ENCODE data around the gene TNNI2. TPM values are rescaled to one million over a fixed set of nuclear protein-coding genes. Genes with fewer than 3 reads are reported as not detected.
"Not testable (repeated sequence)": the region's sequence is repeated elsewhere in the genome, so short reads cannot be mapped to it uniquely, and the experiment has no call there.

Gene TNNI2
- total RNA-seq, 1 donor from 2014 or later = 2,937 TPM

DNA sequence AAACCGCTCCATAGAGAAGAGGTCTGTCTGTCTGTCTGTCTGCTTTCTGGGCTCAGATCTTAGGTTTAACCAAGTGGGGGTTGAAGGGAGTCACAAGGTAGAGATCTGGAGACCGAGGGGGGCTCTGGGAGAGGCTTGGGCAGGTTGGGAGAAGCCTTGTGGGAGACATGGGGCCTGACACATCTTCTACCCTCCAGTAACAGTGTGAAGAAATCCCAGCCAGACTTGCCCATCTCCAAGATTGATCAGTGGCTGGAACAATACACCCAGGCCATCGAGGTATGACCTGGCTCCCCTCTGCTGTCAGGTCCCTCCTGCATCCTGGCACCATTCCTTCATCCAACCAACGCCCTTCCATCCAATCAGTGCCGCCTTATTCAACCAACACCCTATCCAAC, 45.5 kb downstream of the TNNI2 start:
- no peaks in the 10 kb centered on the region for H3K9me3 ChIP-seq (ENCODE audit: control insufficient read depth in 3 of 3, low read length in 3 of 3)
- peaks cover 0 to 6% (median 0%) of the 10 kb centered on the region in 3 donors for H3K27me3 ChIP-seq (ENCODE audit: control insufficient read depth in 3 of 3, insufficient read depth in 3 of 3, low read length in 3 of 3)
- peaks cover 10 to 46% (median 13%) of the 10 kb centered on the region in 3 donors for H3K36me3 ChIP-seq (ENCODE audit: control insufficient read depth in 3 of 3, insufficient read depth in 3 of 3, low read length in 3 of 3)
- H3K4me1 ChIP-seq (ENCODE audit: control insufficient read depth in 3 of 3, insufficient read depth in 3 of 3, low read length in 3 of 3) = peaks cover 54 to 62% (median 58%) of the 10 kb centered on the region in 3 donors
- H3K4me3 ChIP-seq (ENCODE audit: low read length in 3 of 3) = no peak overlapping the region
- no peak overlapping the region for H3K9ac ChIP-seq (ENCODE audit: low read depth in 1 of 3, low read length in 3 of 3)
- no peak overlapping the region for H3K27ac ChIP-seq (ENCODE audit: low read depth, low read length)

DNA sequence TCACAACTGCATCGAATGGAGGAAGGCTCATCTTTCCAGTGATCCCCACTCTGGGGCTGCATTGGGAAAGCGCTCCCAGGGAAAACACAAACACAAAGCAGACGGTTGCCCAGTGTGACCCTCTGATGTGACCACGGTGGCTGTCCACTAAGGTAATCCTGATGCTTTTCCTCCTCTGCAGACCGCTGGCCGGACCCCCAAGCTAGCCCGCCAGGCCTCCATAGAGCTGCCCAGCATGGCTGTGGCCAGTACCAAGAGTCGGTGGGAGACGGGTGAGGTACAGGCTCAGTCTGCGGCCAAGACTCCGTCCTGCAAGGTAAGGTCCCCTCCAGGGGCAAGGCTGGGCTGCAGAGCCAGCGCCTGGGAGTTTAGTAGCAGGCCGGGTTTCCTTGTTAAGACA, 47.8 kb downstream of the TNNI2 start:
- H3K4me3 ChIP-seq (ENCODE audit: low read length in 3 of 3); H3K9me3 ChIP-seq (ENCODE audit: control insufficient read depth in 3 of 3, low read length in 3 of 3); H3K9ac ChIP-seq (ENCODE audit: low read depth in 1 of 3, low read length in 3 of 3); H3K27me3 ChIP-seq (ENCODE audit: control insufficient read depth in 3 of 3, insufficient read depth in 3 of 3, low read length in 3 of 3); H3K27ac ChIP-seq (ENCODE audit: low read depth, low read length): not testable (repeated sequence)
- Histone ChIP-seq H3K4me1 (ENCODE audit: control insufficient read depth in 3 of 3, insufficient read depth in 3 of 3, low read length in 3 of 3) (peaks cover 52 to 63% (median 58%) of the 10 kb centered on the region in 3 donors), H3K36me3 (ENCODE audit: control insufficient read depth in 3 of 3, insufficient read depth in 3 of 3, low read length in 3 of 3) (peaks cover 10 to 44% (median 15%) of the 10 kb centered on the region in 3 donors)

DNA sequence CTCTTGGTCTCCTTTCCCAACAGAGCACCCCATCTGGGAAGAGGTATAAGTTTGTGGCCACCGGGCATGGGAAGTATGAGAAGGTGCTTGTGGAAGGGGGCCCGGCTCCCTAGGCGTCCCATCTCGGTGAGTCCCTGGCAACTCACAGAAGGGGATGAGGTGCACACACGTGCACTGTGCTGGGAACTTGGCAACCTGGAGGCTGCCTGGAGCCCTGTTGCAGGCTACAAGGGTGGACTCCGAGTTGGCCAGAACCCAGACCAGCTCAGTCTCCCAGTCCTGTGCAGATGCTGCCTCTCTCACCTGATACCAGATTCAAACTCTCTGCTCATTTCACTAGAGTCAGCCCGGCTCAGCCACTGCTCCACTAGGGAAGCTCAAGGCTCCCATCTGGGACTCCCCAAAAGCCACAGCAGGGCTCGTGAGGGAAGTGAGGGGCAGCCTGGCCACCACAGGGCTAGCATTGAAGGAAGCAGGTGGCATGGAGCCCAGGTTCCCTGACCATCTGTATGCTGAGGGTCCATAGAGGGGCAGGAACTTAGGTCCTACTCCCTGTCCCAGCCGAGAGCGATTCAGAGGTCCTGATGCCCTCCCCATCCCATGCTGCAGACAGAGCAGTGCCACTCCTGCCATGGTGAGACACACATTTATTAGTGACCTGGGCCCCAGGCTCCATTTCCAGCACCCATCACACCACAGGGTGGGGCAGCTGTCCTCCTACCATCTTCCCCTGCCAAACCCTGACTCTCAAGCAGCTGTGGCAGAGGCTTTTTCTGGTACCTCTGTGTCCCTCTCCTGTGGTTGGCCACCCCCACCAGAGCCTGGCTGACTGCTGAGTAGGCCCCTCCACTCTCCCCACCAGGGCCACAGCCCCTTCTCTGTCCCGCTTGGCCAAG, 48.9 kb downstream of the TNNI2 start:
- peaks cover 53 to 63% (median 59%) of the 10 kb centered on the region in 3 donors for H3K4me1 ChIP-seq (ENCODE audit: control insufficient read depth in 3 of 3, insufficient read depth in 3 of 3, low read length in 3 of 3)
- H3K9me3 ChIP-seq (ENCODE audit: control insufficient read depth in 3 of 3, low read length in 3 of 3) = no peaks in the 10 kb centered on the region
- peak overlapping the region in 2 of 3 donors; percentile 2 to 57 for H3K9ac ChIP-seq (ENCODE audit: low read depth in 1 of 3, low read length in 3 of 3)
- H3K27me3 ChIP-seq (ENCODE audit: control insufficient read depth in 3 of 3, insufficient read depth in 3 of 3, low read length in 3 of 3) = no peaks in the 10 kb centered on the region
- H3K36me3 ChIP-seq (ENCODE audit: control insufficient read depth in 3 of 3, insufficient read depth in 3 of 3, low read length in 3 of 3) = peaks cover 10 to 44% (median 15%) of the 10 kb centered on the region in 3 donors
- H3K27ac ChIP-seq (ENCODE audit: low read depth, low read length) = peak overlapping the region; percentile 64
- no peak overlapping the region for H3K4me3 ChIP-seq (ENCODE audit: low read length in 3 of 3)

DNA sequence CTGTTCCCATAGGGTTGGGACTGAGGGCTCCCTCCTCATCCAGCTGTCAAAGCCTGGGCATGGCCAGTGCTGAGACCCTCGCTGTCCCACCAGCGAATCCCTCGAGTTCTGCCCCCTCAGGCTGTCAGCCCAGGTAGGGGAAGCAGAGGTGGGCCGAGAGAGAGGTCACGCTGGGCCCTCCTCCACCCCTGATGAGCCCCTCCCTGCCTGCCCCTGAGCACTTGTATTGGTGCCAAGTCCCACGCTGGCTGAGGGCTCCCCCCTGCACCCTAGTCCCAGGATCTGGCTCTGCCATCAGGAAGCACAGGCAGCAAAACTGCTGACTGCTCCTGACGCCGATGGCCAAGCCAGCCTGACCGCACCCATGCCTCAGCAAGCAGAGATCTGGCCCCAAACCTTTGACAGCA, 49.6 kb downstream of the TNNI2 start:
- no peak overlapping the region for H3K4me3 ChIP-seq (ENCODE audit: low read length in 3 of 3)
- peak overlapping the region; percentile 64 for H3K27ac ChIP-seq (ENCODE audit: low read depth, low read length)
- H3K9ac ChIP-seq (ENCODE audit: low read depth in 1 of 3, low read length in 3 of 3) = peak overlapping the region; percentile 2 to 57 (median 54)
- no peaks in the 10 kb centered on the region for H3K27me3 ChIP-seq (ENCODE audit: control insufficient read depth in 3 of 3, insufficient read depth in 3 of 3, low read length in 3 of 3)
- H3K4me1 ChIP-seq (ENCODE audit: control insufficient read depth in 3 of 3, insufficient read depth in 3 of 3, low read length in 3 of 3) = peaks cover 51 to 62% (median 55%) of the 10 kb centered on the region in 3 donors
- no peaks in the 10 kb centered on the region for H3K9me3 ChIP-seq (ENCODE audit: control insufficient read depth in 3 of 3, low read length in 3 of 3)
- H3K36me3 ChIP-seq (ENCODE audit: control insufficient read depth in 3 of 3, insufficient read depth in 3 of 3, low read length in 3 of 3) = peaks cover 10 to 42% (median 14%) of the 10 kb centered on the region in 3 donors

DNA sequence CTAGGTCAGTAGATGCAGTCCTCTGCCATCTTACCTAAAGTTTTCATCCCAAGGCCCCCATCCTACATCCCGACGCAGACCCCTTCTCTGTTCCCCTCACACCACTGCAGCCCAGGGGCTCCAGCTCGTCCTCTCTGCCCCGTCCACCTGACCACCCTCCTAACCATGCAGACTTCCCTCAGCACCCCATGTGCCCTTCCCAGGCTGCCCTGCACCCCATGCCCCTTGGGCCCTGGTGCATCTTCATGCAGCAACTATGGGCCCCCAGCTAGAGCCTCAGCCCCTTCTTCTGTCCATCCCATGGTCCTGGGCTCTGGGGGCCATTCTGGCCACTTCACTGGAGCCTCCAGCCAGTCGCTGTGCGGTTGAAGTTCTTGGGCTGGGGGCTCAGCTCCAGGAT, 50.0 kb downstream of the TNNI2 start:
- Histone ChIP-seq H3K27ac (ENCODE audit: low read depth, low read length) (peak overlapping the region; percentile 64), H3K4me1 (ENCODE audit: control insufficient read depth in 3 of 3, insufficient read depth in 3 of 3, low read length in 3 of 3) (peaks cover 53 to 65% (median 56%) of the 10 kb centered on the region in 3 donors), H3K9ac (ENCODE audit: low read depth in 1 of 3, low read length in 3 of 3) (peak overlapping the region in 2 of 3 donors; percentile 54 to 57), H3K4me3 (ENCODE audit: low read length in 3 of 3) (no peak overlapping the region), H3K9me3 (ENCODE audit: control insufficient read depth in 3 of 3, low read length in 3 of 3) (no peaks in the 10 kb centered on the region), H3K27me3 (ENCODE audit: control insufficient read depth in 3 of 3, insufficient read depth in 3 of 3, low read length in 3 of 3) (no peaks in the 10 kb centered on the region), H3K36me3 (ENCODE audit: control insufficient read depth in 3 of 3, insufficient read depth in 3 of 3, low read length in 3 of 3) (peaks cover 10 to 38% (median 11%) of the 10 kb centered on the region in 3 donors)

DNA sequence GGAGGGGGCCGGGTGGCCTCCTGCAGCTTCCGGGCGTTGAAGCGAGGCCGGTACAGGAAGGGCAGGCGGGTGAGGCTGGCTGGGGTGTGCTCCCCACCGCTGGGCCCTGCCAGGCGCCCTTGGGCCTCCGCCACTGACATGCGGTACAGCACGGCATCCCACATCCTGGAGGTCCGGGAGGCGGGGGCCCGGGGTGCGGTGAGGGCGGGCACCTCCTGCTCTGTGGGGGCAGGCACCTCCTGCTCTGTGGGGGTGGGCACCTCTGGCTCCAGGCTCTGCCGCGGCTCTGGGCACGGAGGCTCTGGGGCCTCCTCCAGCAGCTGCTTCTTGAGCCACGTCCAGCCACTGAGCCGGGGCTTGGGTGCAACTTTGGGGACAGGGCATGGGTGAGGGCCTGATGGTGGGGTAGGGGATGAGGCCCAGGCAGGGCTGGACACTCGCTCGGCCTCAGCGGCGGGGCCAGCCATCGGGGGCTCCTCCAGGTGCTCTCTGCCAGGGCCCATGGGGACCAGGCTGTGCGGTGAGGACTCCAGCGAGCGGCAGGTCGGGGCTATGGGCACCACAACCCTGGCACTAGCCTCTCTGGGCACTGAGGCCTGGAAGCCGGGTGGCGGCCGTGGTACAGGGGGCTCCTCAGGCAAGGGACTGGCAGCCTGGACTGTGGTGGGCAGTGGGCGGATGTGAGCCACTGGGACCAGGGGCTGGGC, 50.6 kb downstream of the TNNI2 start:
- peaks cover 10 to 38% (median 11%) of the 10 kb centered on the region in 3 donors for H3K36me3 ChIP-seq (ENCODE audit: control insufficient read depth in 3 of 3, insufficient read depth in 3 of 3, low read length in 3 of 3)
- H3K27me3 ChIP-seq (ENCODE audit: control insufficient read depth in 3 of 3, insufficient read depth in 3 of 3, low read length in 3 of 3) = no peaks in the 10 kb centered on the region
- H3K4me1 ChIP-seq (ENCODE audit: control insufficient read depth in 3 of 3, insufficient read depth in 3 of 3, low read length in 3 of 3) = peaks cover 53 to 66% (median 56%) of the 10 kb centered on the region in 3 donors
- no peaks in the 10 kb centered on the region for H3K9me3 ChIP-seq (ENCODE audit: control insufficient read depth in 3 of 3, low read length in 3 of 3)
- peak overlapping the region in 1 of 3 donors; percentile 57 for H3K9ac ChIP-seq (ENCODE audit: low read depth in 1 of 3, low read length in 3 of 3)
- no peak overlapping the region for H3K4me3 ChIP-seq (ENCODE audit: low read length in 3 of 3)
- no peak overlapping the region for H3K27ac ChIP-seq (ENCODE audit: low read depth, low read length)

DNA sequence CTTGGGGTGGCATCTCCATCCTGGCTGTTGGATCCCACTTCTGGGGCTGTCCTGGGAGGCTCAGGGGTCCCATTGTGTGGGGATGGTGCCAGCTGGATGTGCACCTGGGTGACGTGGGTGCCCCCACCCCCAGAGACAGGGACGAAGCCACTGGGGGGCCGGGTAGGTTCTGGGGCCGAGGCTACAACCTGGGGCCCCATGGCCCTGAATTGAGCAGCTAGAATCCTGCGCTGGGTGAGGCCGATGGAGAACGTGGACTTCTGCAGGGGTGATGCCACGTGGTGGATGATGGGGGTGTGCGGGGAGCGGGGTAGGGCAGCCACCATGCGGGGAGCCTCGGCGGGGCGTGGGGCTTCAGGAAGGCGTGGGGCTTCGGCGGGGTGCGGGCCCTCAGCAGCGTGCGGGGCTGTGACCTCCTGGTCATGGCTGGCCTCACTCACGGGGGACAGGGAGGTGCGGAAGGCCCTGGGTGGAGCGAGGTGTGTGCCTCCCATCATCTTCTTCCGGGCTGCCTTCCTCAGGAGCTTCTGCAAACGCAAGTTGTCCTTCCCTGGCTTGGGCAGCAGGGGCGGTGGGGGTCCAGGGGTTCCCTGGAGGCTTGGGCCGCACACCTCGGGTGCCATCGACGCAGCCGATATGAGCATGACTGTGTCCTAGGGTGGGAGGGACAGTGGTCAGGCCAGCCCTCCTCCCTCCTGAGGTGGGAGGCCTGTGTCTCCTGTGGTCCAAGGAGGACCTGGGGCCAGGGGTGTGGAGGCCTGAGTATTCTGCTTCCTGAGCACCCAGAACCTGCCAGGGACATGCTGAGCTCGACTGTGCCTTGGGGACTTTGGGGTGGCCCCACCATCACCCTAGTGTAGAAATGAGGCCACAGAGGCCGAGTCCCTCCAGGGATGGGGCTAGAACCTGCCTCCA, 51.4 kb downstream of the TNNI2 start:
- H3K36me3 ChIP-seq (ENCODE audit: control insufficient read depth in 3 of 3, insufficient read depth in 3 of 3, low read length in 3 of 3) = peaks cover 6 to 29% (median 11%) of the 10 kb centered on the region in 3 donors
- no peaks in the 10 kb centered on the region for H3K9me3 ChIP-seq (ENCODE audit: control insufficient read depth in 3 of 3, low read length in 3 of 3)
- H3K4me1 ChIP-seq (ENCODE audit: control insufficient read depth in 3 of 3, insufficient read depth in 3 of 3, low read length in 3 of 3) = peaks cover 53 to 66% (median 56%) of the 10 kb centered on the region in 3 donors
- peak overlapping the region in 1 of 3 donors; percentile 26 for H3K4me3 ChIP-seq (ENCODE audit: low read length in 3 of 3)
- H3K9ac ChIP-seq (ENCODE audit: low read depth in 1 of 3, low read length in 3 of 3) = peak overlapping the region; percentile 22 to 70 (median 59)
- H3K27ac ChIP-seq (ENCODE audit: low read depth, low read length) = peak overlapping the region; percentile 80
- H3K27me3 ChIP-seq (ENCODE audit: control insufficient read depth in 3 of 3, insufficient read depth in 3 of 3, low read length in 3 of 3) = no peaks in the 10 kb centered on the region

Measured in skeletal muscle tissue (tissue), 4 donors.